Body of pancreas (tissue), 4 donors: Measurements from ENCODE around the gene IFI27L1. TPM values are rescaled to one million over a fixed set of nuclear protein-coding genes. Genes with fewer than 3 reads are reported as not detected.

Experiments
- ATAC-seq: fragments of 150-250 bp; one replicate; pipeline ENCODE4 v1.9.1; 2016
- DNase-seq, 4 donors: peaks; one replicate each; pipeline ENCODE4 v3.0.0-alpha.2; 2019
- H3K27ac ChIP-seq, 4 donors: fragments of 200-600 bp; sonication (generic); 1 replicate in 3 of 4; 2 replicates in 1 of 4; pipeline versions ENCODE4 v1.5.1 to v1.6.1; 2016 to 2019; ENCODE audit warnings: mild to moderate bottlenecking in 1 of 4, mixed read lengths in 1 of 4, moderate library complexity in 1 of 4
- H3K27me3 ChIP-seq, 2 donors: fragments of 200-600 bp; sonication (generic); one replicate each; pipeline ENCODE4 v1.6.0; 2016; ENCODE audit warnings: mild to moderate bottlenecking in 1 of 2
- H3K36me3 ChIP-seq, 2 donors: fragments of 200-600 bp; sonication (generic); replicated peaks in 1 of 2; 2 replicates each; pipeline ENCODE4 v1.5.1; 2016; ENCODE audit warnings: low read depth in 2 of 2; ENCODE audit not compliant: insufficient read depth in 1 of 2
- H3K4me1 ChIP-seq: fragments of 200-600 bp; sonication (generic); one replicate; pipeline ENCODE4 v1.6.0; 2016
- H3K4me3 ChIP-seq, 2 donors: fragments of 200-600 bp; sonication (generic); 1 replicate in 1 of 2; 2 replicates in 1 of 2; pipeline ENCODE4 v1.5.1; 2016 to 2019
- H3K9me3 ChIP-seq, 3 donors: fragments of 200-600 bp; sonication (generic); 1 replicate in 2 of 3; 2 replicates in 1 of 3; pipeline ENCODE4 v1.5.1; 2016
- CTCF ChIP-seq, 7 experiments: fragments of 450-650 bp in 4 of 7; fragments of 200-600 bp in 3 of 7; sonication (generic) in 3 of 7; IDR thresholded peaks; one replicate each; pipeline ENCODE4 v1.5.1; 2016 to 2019; ENCODE audit warnings: antibody characterized with exemption in 7 of 7
- POLR2A ChIP-seq, 3 donors: fragments of 450-650 bp; IDR thresholded peaks; one replicate each; pipeline ENCODE4 v1.6.1; 2016; ENCODE audit warnings: antibody characterized with exemption in 3 of 3, mild to moderate bottlenecking in 2 of 3
- WGBS, 2 donors: methylation state at CpG; one replicate each; pipeline ENCODE4 v1.1.5; 2017; 5-methylcytosine and 5-hydroxymethylcytosine counted together
- intact Hi-C: fragments of 100-400 bp; cut with DNase I; formaldehyde crosslinking; loops from one replicate; pipeline ENCODE4 v1.15.1; 2023
- total RNA-seq, 2 donors: library from RNA; depleted of rRNA; stranded (reverse); fragments of >200 nt; gene quantifications; one replicate each; pipeline ENCODE4 v1.1.0, GENCODE V29; 2016

The IFI27L1 gene
- total RNA-seq, 2 donors from 2014 or later: 3.4 to 5.6 TPM

- no peaks in the 10 kb centered on the region for H3K36me3 ChIP-seq
- WGBS, 2 donors: 73 to 80% methylated on average over 8 of the region's 8 CpGs
- TF ChIP-seq POLR2A (IDR thresholded peaks at IDR 0.05) (no peak), CTCF (IDR thresholded peaks at IDR 0.05) (no peak)
- H3K4me3 ChIP-seq: no peak overlapping the region
- no peak for ATAC-seq
- no peaks in the 10 kb centered on the region for H3K9me3 ChIP-seq
- H3K4me1 ChIP-seq: no peaks in the 10 kb centered on the region
- no peak for DNase-seq
- no peak overlapping the region for H3K27ac ChIP-seq
- H3K27me3 ChIP-seq: no peaks in the 10 kb centered on the region
- intact Hi-C loops: no loop called here
Observed at GRCh38 chr14:94102768-94103482, 21.8 kb downstream of the IFI27L1 start.

- WGBS, 2 donors: 70 to 85% methylated on average over 5 to 7 of the region's 7 CpGs
- DNase-seq (no peak), ATAC-seq (no peak)
- H3K4me3 ChIP-seq: no peak overlapping the region
- no peak overlapping the region for H3K27ac ChIP-seq
- no peaks in the 10 kb centered on the region for H3K4me1 ChIP-seq
- no peaks in the 10 kb centered on the region for H3K36me3 ChIP-seq
- H3K9me3 ChIP-seq: no peaks in the 10 kb centered on the region
- no peaks in the 10 kb centered on the region for H3K27me3 ChIP-seq
- intact Hi-C loops: no loop called here
- TF ChIP-seq CTCF (IDR thresholded peaks at IDR 0.05): no peak
- no peak for TF ChIP-seq POLR2A (IDR thresholded peaks at IDR 0.05)
Observed at GRCh38 chr14:94103554-94104150, 22.5 kb downstream of the IFI27L1 start.

GRCh38 chr14:94104731-94105130 is 23.6 kb downstream of the IFI27L1 start:
- TF ChIP-seq POLR2A (IDR thresholded peaks at IDR 0.05) (no peak), CTCF (IDR thresholded peaks at IDR 0.05) (no peak)
- no peak for ATAC-seq

GRCh38 chr14:94109915-94110250 is 28.8 kb downstream of the IFI27L1 start:
- Histone ChIP-seq H3K36me3 (no peaks in the 10 kb centered on the region), H3K4me1 (peaks cover 3% of the 10 kb centered on the region), H3K27me3 (no peaks in the 10 kb centered on the region), H3K9me3 (no peaks in the 10 kb centered on the region), H3K27ac (no peak overlapping the region), H3K4me3 (no peak overlapping the region)
- TF ChIP-seq CTCF (IDR thresholded peaks at IDR 0.05): no peak
- TF ChIP-seq POLR2A (IDR thresholded peaks at IDR 0.05): no peak
- ATAC-seq (no peak), DNase-seq (no peak)
- WGBS, 2 donors: 82 to 88% methylated on average over 2 of the region's 2 CpGs
- intact Hi-C loops: no loop called here

More at GRCh38 chr14:94104731-94105130, 23.6 kb downstream of the IFI27L1 start:
- 76 to 78% methylated on average over 10 of the region's 10 CpGs for WGBS, 2 donors
- Histone ChIP-seq H3K27me3 (no peaks in the 10 kb centered on the region), H3K27ac (no peak overlapping the region), H3K4me3 (no peak overlapping the region), H3K36me3 (no peaks in the 10 kb centered on the region), H3K9me3 (no peaks in the 10 kb centered on the region), H3K4me1 (no peaks in the 10 kb centered on the region)
- intact Hi-C loops: no loop called here
- DNase-seq: no peak
